Hepatocyte (in vitro differentiated cells): ENCODE results near the gene PET117. TPM values are rescaled to one million over a fixed set of nuclear protein-coding genes. Genes with fewer than 3 reads are reported as not detected.

Experiments
- DNase-seq: peaks from one replicate; pipeline ENCODE4 v3.0.0-alpha.2; 2016; ENCODE audit warnings: low spot score
- H2AFZ ChIP-seq: fragments of 200-600 bp; sonication (generic); 2 replicates; pipeline ENCODE4 v1.6.0; 2016; ENCODE audit warnings: antibody characterized with exemption, mild to moderate bottlenecking
- H3K27ac ChIP-seq: fragments of 200-600 bp; sonication (generic); 2 replicates; pipeline ENCODE4 v1.5.1; 2016; ENCODE audit warnings: mild to moderate bottlenecking
- H3K27me3 ChIP-seq: fragments of 200-600 bp; sonication (generic); 2 replicates; pipeline ENCODE4 v1.6.1; 2016
- H3K36me3 ChIP-seq: fragments of 200-600 bp; sonication (generic); replicated peaks from 2 replicates; pipeline ENCODE4 v1.5.1; 2016; ENCODE audit warnings: low read depth; ENCODE audit not compliant: insufficient read depth
- H3K4me1 ChIP-seq: fragments of 200-600 bp; sonication (generic); 2 replicates; pipeline ENCODE4 v1.5.1; 2016; ENCODE audit warnings: mild to moderate bottlenecking, moderate library complexity; ENCODE audit not compliant: insufficient read depth
- H3K4me2 ChIP-seq: fragments of 200-600 bp; sonication (generic); 2 replicates; pipeline ENCODE4 v1.6.0; 2016
- H3K4me3 ChIP-seq: fragments of 200-600 bp; sonication (generic); 2 replicates; pipeline ENCODE4 v1.5.1; 2016; ENCODE audit warnings: mild to moderate bottlenecking
- H3K79me2 ChIP-seq: fragments of 200-600 bp; sonication (generic); 2 replicates; pipeline ENCODE4 v1.6.0; 2017; ENCODE audit warnings: mild to moderate bottlenecking
- H3K9me2 ChIP-seq: fragments of 200-600 bp; sonication (generic); replicated peaks from 2 replicates; pipeline ENCODE4 v1.6.0; 2017; ENCODE audit warnings: mild to moderate bottlenecking; ENCODE audit not compliant: insufficient read depth
- H3K9me3 ChIP-seq: fragments of 200-600 bp; sonication (generic); 2 replicates; pipeline ENCODE4 v1.5.1; 2016; ENCODE audit warnings: low read depth, mild to moderate bottlenecking
- H4K20me1 ChIP-seq: fragments of 200-600 bp; sonication (generic); 2 replicates; pipeline ENCODE4 v1.6.0; 2016; ENCODE audit warnings: mild to moderate bottlenecking; ENCODE audit not compliant: insufficient read depth, poor library complexity, severe bottlenecking
- EZH2 ChIP-seq: fragments of 200-600 bp; sonication (generic); IDR thresholded peaks from 2 replicates; pipeline ENCODE4 v1.6.1; 2016; ENCODE audit warnings: antibody characterized with exemption, mild to moderate bottlenecking, borderline replicate concordance
- EZH2phosphoT487 ChIP-seq: fragments of 200-600 bp; sonication (generic); IDR thresholded peaks from one replicate; pipeline ENCODE4 v1.6.1; 2018; ENCODE audit warnings: antibody characterized with exemption, mild to moderate bottlenecking, low read depth, moderate library complexity; ENCODE audit not compliant: unreplicated experiment, severe bottlenecking
- WGBS: methylation state at CpG from one replicate; pipeline ENCODE4 v1.1.6; 2016; ENCODE audit warnings: low lambda C conversion rate; ENCODE audit errors: missing lambda C conversion rate; 5-methylcytosine and 5-hydroxymethylcytosine counted together
- polyA plus RNA-seq: library from polyadenylated mRNA; unstranded; fragments of >200 nt; fragmentation: Nextera tagmentation; extraction: Ambion mirVana; gene quantifications from 2 replicates; pipeline ENCODE4 v1.2.1, GENCODE V29; 2016
- total RNA-seq: library from RNA; depleted of rRNA; stranded (reverse); fragments of >200 nt; gene quantifications from 2 replicates; pipeline ENCODE4 v1.2.3, GENCODE V29; 2014
- TF ChIP-seq, protein P1 (sequence below): fragments of 200-600 bp; sonication (generic); IDR thresholded peaks from 2 replicates; pipeline ENCODE4 v1.5.1; 2016; ENCODE audit warnings: antibody characterized with exemption, mild to moderate bottlenecking; ENCODE audit not compliant: poor library complexity

PET117 gene
- total and polyA plus RNA-seq, 2 experiments from 2014 or later = 24.7 to 27.7 TPM

DNA sequence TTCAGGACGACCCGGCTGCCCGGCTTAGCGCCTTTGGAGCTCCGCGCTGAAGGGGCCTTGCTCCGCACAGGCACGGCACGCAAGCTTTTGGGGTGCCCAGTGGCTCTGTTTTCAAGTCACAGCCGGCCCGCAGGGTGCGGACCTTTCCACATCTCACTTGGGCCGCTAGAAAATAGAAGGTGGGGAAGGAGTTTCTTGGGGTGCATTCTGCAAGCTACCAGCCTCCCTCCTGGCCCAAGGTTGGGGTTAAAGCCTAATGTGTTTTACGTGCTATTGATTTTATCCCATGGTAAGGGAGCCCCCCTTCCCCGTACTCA is 561 bp downstream of the PET117 start:
- Histone ChIP-seq H2AFZ (peak overlapping the region; percentile 64), H3K4me3 (peak overlapping the region; percentile 100), H3K9me3 (no peaks in the 10 kb centered on the region), H3K79me2 (peaks cover 51% of the 10 kb centered on the region), H3K4me2 (peak overlapping the region; percentile 90), H4K20me1 (no peaks in the 10 kb centered on the region), H3K9me2 (no peaks in the 10 kb centered on the region), H3K27me3 (no peaks in the 10 kb centered on the region), H3K27ac (peak overlapping the region; percentile 96), H3K36me3 (no peaks in the 10 kb centered on the region), H3K4me1 (peaks cover 16% of the 10 kb centered on the region)
- no peak for DNase-seq
- TF ChIP-seq, protein P1, sequence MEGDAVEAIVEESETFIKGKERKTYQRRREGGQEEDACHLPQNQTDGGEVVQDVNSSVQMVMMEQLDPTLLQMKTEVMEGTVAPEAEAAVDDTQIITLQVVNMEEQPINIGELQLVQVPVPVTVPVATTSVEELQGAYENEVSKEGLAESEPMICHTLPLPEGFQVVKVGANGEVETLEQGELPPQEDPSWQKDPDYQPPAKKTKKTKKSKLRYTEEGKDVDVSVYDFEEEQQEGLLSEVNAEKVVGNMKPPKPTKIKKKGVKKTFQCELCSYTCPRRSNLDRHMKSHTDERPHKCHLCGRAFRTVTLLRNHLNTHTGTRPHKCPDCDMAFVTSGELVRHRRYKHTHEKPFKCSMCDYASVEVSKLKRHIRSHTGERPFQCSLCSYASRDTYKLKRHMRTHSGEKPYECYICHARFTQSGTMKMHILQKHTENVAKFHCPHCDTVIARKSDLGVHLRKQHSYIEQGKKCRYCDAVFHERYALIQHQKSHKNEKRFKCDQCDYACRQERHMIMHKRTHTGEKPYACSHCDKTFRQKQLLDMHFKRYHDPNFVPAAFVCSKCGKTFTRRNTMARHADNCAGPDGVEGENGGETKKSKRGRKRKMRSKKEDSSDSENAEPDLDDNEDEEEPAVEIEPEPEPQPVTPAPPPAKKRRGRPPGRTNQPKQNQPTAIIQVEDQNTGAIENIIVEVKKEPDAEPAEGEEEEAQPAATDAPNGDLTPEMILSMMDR = no peak
- no peak for TF ChIP-seq EZH2phosphoT487
- TF ChIP-seq EZH2 = no peak
- WGBS = 0% methylated on average over 15 of the region's 15 CpGs

DNA sequence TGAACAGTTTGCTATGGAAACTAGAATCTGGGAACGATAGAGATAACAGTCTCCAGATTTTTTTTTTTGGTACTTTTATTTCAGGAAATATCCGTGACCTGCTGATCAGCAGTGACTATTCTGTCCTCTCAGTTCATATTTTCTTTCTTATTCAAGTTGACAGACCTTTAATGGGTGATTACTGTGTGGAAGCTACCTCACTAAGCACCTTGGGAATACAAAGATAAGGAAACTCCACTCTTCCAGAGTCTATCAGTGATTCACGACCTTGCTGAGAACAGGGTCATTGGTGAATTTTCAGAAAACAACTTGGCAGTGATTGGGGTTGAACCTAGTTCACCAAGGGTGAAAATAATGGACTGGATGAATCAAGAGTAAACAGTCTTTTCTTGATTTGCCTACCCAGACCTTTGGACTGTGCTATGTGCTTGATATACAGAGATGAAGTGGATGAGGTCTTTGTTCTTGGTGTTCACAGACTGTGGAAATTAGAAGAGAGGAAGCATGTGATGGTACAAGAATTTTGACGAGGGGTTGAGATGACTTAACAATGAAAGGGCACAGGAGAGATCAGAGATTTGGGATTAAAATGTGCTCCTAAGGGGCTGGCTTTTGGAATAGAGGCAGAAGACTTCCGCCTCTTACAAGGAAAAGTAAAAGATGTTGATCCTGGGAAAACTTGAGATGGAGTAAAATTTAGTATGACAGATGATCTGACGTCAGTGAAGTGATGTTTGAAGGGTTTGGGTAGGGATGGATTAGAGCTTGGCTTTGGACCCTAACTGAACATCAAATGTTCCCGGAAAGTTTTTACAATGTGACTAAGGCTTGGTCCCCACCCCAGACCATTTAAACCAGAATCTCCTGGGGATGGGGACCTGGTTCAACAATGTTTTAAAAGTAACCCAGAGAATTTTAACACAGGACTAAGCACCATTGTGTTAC is 1.2 kb downstream of the PET117 start:
- Histone ChIP-seq H3K9me3 (no peaks in the 10 kb centered on the region), H3K36me3 (no peaks in the 10 kb centered on the region), H4K20me1 (no peaks in the 10 kb centered on the region), H3K4me2 (peak overlapping the region; percentile 90), H3K79me2 (peaks cover 51% of the 10 kb centered on the region), H2AFZ (peak overlapping the region; percentile 64), H3K4me3 (peak overlapping the region; percentile 100), H3K4me1 (peaks cover 19% of the 10 kb centered on the region), H3K27ac (peak overlapping the region; percentile 96), H3K9me2 (no peaks in the 10 kb centered on the region), H3K27me3 (no peaks in the 10 kb centered on the region)
- DNase-seq = peak; percentile 30
- no peak for TF ChIP-seq EZH2phosphoT487
- TF ChIP-seq, protein P1 = no peak
- TF ChIP-seq EZH2 = no peak
- 29% methylated on average over 7 of the region's 7 CpGs for WGBS

DNA sequence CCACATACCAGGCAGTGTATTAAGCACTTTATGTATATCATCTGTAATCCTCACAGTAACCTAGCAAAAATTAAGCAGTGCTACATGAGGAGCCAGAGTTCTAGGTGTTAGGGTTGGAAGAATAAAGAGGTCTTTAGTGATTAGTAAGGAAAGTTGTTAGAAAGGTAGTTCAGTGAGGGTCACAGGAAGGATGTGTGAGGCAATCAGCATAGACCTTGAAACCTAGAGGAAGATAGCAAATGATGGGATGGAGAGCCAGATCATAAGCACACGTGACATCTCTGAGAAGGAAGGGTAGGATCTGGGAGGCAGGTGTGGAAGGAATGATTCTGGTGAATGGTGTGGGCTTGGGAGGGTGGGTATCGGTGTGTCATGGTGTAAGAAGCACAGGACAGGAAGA is 2.2 kb downstream of the PET117 start:
- Histone ChIP-seq H4K20me1 (no peaks in the 10 kb centered on the region), H3K4me2 (peak overlapping the region; percentile 90), H3K9me2 (no peaks in the 10 kb centered on the region), H3K36me3 (no peaks in the 10 kb centered on the region), H3K27ac (peak overlapping the region; percentile 96), H3K4me1 (peaks cover 28% of the 10 kb centered on the region), H3K4me3 (peak overlapping the region; percentile 100), H2AFZ (no peak overlapping the region), H3K9me3 (no peaks in the 10 kb centered on the region), H3K79me2 (peaks cover 51% of the 10 kb centered on the region), H3K27me3 (no peaks in the 10 kb centered on the region)
- DNase-seq = no peak
- TF ChIP-seq EZH2 (no peak), EZH2phosphoT487 (no peak)
- TF ChIP-seq, protein P1 = no peak
- 82% methylated on average over 2 of the region's 2 CpGs for WGBS
